Upper lobe of left lung (tissue), 4 donors: ENCODE measurements around the gene RBBP8NL.

ENCODE experiments used
- EP300 ChIP-seq, 4 donors: sonication (generic); formaldehyde crosslinking; IDR thresholded peaks; one replicate each; pipeline ENCODE4 v1.5.1; 2017; ENCODE audit warnings: antibody characterized with exemption in 4 of 4, control low read depth in 2 of 4
- POLR2A ChIP-seq, 4 donors: fragments of 450-650 bp; IDR thresholded peaks; one replicate each; pipeline ENCODE4 v1.5.1; 2016 to 2017; ENCODE audit warnings: antibody characterized with exemption in 4 of 4, mild to moderate bottlenecking in 2 of 4
- POLR2AphosphoS5 ChIP-seq, 2 donors: sonication (generic); formaldehyde crosslinking; IDR thresholded peaks; one replicate each; pipeline ENCODE4 v1.5.1; 2017; ENCODE audit warnings: antibody characterized with exemption in 2 of 2
- TF ChIP-seq, protein P1 (sequence below), 6 experiments: fragments of 450-650 bp in 4 of 6; fragments of 200-600 bp in 2 of 6; sonication (generic) in 2 of 6; IDR thresholded peaks; one replicate each; pipeline ENCODE4 v1.5.1; 2016 to 2019; ENCODE audit warnings: antibody characterized with exemption in 6 of 6

DNA sequence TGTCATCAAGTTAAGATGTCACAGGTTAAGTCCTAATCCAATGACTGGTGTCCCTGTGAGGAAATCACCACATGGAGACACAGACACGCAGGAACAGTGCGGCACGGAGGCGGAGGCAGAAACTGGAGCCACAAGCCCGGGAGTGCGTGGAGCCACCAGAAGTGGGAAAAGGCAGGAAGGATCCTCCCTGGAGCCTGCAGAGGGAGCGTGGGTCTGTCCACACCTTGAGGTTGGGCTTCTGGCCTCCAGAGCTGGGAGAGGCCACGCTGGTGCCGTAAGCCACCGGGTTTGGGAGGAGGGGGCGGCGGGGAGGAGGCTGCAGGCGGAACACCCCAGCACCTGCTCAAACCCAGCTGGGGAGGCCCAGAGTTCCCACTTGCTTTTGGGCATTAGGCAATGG is 24.0 kb downstream of the RBBP8NL start:
- TF ChIP-seq, protein P1, sequence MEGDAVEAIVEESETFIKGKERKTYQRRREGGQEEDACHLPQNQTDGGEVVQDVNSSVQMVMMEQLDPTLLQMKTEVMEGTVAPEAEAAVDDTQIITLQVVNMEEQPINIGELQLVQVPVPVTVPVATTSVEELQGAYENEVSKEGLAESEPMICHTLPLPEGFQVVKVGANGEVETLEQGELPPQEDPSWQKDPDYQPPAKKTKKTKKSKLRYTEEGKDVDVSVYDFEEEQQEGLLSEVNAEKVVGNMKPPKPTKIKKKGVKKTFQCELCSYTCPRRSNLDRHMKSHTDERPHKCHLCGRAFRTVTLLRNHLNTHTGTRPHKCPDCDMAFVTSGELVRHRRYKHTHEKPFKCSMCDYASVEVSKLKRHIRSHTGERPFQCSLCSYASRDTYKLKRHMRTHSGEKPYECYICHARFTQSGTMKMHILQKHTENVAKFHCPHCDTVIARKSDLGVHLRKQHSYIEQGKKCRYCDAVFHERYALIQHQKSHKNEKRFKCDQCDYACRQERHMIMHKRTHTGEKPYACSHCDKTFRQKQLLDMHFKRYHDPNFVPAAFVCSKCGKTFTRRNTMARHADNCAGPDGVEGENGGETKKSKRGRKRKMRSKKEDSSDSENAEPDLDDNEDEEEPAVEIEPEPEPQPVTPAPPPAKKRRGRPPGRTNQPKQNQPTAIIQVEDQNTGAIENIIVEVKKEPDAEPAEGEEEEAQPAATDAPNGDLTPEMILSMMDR (IDR thresholded peaks at IDR 0.05) = no peak
- TF ChIP-seq POLR2A (IDR thresholded peaks at IDR 0.05) = no peak
- TF ChIP-seq EP300 (IDR thresholded peaks at IDR 0.05) = no peak
- no peak for TF ChIP-seq POLR2AphosphoS5 (IDR thresholded peaks at IDR 0.05)
